ENCODE data around the gene STC2. TPM values are rescaled to one million over a fixed set of nuclear protein-coding genes. Genes with fewer than 3 reads are reported as not detected.
A peak's percentile ranks its signal among the peaks of the same experiment; 100 is the strongest.

Gene STC2
- total and polyA plus RNA-seq, 7 donors, result 2.1 to 25.7 (median 9.2) TPM

DNA sequence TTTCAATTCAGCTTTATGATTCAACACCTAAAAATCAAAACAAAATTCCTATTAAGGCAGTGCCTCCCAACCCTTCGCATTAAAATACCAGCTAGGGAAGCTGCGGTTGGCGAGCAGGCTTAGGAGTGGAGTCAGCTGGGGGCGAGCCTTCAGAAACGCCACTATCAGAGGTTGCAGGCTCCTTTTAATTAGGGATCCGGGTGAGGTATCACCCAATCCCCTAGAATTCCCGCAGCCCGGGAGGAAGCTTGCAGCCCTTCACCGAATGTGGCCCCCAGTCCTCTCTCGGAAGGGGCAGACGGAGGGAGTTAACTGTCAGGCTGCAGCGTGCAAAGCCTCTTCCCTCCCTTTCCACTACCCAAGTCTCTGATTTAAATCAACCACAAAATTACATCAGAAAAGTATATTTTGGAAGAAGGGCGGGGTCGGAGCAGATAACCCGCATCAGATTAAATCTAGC is 1.7 kb downstream of the STC2 start:
- WGBS, 3 donors, result 73 to 78% (median 76%) methylated on average over 15 of the region's 15 CpGs
- H3K4me1 ChIP-seq, result peaks cover 30% of the 10 kb centered on the region
- TF ChIP-seq, protein P1, sequence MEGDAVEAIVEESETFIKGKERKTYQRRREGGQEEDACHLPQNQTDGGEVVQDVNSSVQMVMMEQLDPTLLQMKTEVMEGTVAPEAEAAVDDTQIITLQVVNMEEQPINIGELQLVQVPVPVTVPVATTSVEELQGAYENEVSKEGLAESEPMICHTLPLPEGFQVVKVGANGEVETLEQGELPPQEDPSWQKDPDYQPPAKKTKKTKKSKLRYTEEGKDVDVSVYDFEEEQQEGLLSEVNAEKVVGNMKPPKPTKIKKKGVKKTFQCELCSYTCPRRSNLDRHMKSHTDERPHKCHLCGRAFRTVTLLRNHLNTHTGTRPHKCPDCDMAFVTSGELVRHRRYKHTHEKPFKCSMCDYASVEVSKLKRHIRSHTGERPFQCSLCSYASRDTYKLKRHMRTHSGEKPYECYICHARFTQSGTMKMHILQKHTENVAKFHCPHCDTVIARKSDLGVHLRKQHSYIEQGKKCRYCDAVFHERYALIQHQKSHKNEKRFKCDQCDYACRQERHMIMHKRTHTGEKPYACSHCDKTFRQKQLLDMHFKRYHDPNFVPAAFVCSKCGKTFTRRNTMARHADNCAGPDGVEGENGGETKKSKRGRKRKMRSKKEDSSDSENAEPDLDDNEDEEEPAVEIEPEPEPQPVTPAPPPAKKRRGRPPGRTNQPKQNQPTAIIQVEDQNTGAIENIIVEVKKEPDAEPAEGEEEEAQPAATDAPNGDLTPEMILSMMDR (IDR thresholded peaks at IDR 0.05), result no peak
- H3K36me3 ChIP-seq (ENCODE audit: insufficient read depth in 1 of 2, low read depth in 1 of 2), result peaks cover 0 to 28% of the 10 kb centered on the region in 2 donors
- ATAC-seq, result no peak
- intact Hi-C loops (cut with DNase I), result loop anchor here in 1 of 2 donors (5.0 kb wide), 1 partner anchor 171 kb away; no protein-coding TSS in a partner anchor
- peak overlapping the region; percentile 72 for H3K4me3 ChIP-seq
- H3K9me3 ChIP-seq, result no peaks in the 10 kb centered on the region
- H3K27me3 ChIP-seq (ENCODE audit: insufficient read depth in 3 of 3, low read length in 2 of 3), result peaks cover 0 to 18% (median 0%) of the 10 kb centered on the region in 3 donors
- no peak overlapping the region for H3K27ac ChIP-seq
- no peak for DNase-seq

DNA sequence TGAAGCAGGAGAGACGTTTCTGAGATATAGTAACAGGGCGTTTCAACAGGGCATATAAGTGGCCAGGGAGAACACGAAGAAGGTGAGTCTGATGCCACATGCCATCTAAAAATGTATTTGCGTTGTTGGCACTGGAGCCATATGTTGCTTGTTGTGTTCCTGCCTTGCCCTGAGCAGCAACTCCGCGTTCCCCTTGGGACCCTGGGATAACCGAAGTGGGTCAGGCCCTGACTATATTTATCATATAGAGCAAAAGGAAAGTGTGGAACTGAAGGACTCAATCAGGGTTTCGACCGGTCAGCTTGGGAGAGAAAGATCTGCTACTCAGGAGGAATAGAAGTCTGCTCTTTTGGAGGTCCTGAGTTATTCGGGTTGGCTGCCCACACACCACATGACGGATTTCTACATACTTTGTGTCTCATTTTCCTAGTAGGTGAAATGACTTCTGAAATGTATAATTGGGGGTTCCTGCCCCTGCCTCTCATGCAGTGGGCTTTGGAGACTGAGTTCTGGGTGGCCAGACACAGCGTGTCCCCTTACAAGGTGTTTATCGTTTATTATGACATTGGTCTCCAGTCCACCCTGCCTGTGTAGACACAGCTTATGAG is 3.0 kb downstream of the STC2 start:
- Histone ChIP-seq H3K27me3 (ENCODE audit: insufficient read depth in 3 of 3, low read length in 2 of 3) (peaks cover 0 to 18% (median 0%) of the 10 kb centered on the region in 3 donors), H3K27ac (no peak overlapping the region), H3K9me3 (no peaks in the 10 kb centered on the region), H3K36me3 (ENCODE audit: insufficient read depth in 1 of 2, low read depth in 1 of 2) (peaks cover 5 to 33% of the 10 kb centered on the region in 2 donors), H3K4me1 (peaks cover 30% of the 10 kb centered on the region), H3K4me3 (no peak overlapping the region)
- no peak for ATAC-seq
- TF ChIP-seq, protein P1 (IDR thresholded peaks at IDR 0.05), result no peak
- DNase-seq, result no peak
- intact Hi-C loops (cut with DNase I), result loop anchor here in 1 of 2 donors (5.0 kb wide), 1 partner anchor 172 kb away; no protein-coding TSS in a partner anchor
- 82 to 86% (median 84%) methylated on average over 13 of the region's 13 CpGs for whole genome bisulfite sequencing, 3 donors

DNA sequence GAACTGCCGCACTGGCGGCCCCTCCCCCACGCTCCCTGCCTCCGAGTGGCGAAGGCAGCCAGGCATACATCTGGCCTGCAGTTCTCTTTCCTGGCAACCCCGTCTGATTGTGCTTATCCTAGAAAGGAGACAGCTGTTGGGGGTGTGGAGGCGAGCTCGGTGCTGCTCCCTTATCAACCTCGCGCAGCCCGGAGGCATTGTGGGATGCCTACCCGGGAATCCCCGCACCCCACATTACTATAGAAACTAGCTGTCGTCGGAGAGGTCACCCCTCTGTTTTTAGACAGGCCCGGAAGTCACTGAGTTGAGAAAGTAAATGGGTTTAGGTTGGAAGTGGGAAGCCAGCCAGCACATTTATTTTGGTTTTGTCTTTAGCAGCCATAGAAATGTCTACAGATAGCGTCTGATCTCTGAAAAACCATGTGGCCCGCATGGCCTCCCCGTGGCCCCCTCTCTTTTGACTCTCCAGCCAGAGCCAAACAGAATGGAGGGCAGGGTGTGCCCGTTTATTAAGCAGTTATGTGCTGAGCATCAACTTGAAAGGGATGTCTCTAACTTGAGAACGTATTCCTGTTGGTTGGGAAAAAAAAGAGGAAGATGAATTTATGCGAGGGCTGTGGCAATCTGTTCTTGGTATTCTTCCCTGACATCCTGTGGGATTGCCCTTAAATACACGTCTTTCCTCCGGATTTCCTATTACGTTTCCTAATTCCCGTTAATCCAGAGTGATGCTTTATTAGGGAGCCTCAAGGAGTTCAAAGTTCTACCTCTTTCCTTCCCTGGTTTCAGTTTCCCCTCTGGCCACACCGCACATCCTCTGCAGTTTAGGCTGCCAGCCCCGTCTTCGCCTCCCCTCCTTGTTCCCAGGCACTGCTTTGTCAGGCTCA is 3.9 kb downstream of the STC2 start:
- intact Hi-C loops (cut with DNase I), result loop anchor here in 1 of 2 donors (5.0 kb wide), 1 partner anchor 173 kb away; no protein-coding TSS in a partner anchor
- TF ChIP-seq, protein P1 (IDR thresholded peaks at IDR 0.05), result no peak
- Histone ChIP-seq H3K27ac (no peak overlapping the region), H3K9me3 (no peaks in the 10 kb centered on the region), H3K4me1 (peaks cover 28% of the 10 kb centered on the region), H3K4me3 (peak overlapping the region; percentile 30), H3K27me3 (ENCODE audit: insufficient read depth in 3 of 3, low read length in 2 of 3) (peaks cover 0 to 18% (median 0%) of the 10 kb centered on the region in 3 donors), H3K36me3 (ENCODE audit: insufficient read depth in 1 of 2, low read depth in 1 of 2) (peaks cover 5 to 41% of the 10 kb centered on the region in 2 donors)
- ATAC-seq (no peak), DNase-seq (peak; percentile 58 to 66)
- 41 to 48% (median 46%) methylated on average over 29 of the region's 29 CpGs for WGBS, 3 donors

DNA sequence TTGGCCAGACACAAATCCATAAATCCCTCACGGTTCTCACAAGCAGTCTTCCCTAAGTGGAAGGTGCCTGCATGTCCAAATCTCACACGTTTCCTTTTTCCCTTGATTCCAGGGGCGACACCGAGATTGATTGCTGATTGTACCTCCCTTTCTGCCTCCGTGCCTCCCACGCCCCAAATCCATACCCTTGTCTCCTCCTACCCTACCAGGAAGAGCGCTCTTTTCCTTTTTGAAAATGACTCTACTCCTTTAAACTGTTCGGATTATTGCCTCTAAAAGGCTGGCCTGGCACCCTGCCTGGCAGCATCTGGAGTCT is 4.5 kb downstream of the STC2 start:
- Histone ChIP-seq H3K9me3 (no peaks in the 10 kb centered on the region), H3K4me1 (peaks cover 22% of the 10 kb centered on the region), H3K27ac (no peak overlapping the region), H3K27me3 (ENCODE audit: insufficient read depth in 3 of 3, low read length in 2 of 3) (peaks cover 0 to 18% (median 0%) of the 10 kb centered on the region in 3 donors), H3K36me3 (ENCODE audit: insufficient read depth in 1 of 2, low read depth in 1 of 2) (peaks cover 5 to 46% of the 10 kb centered on the region in 2 donors), H3K4me3 (peak overlapping the region; percentile 30)
- WGBS, 3 donors, result 52 to 54% (median 53%) methylated on average over 8 of the region's 8 CpGs
- ATAC-seq, result no peak
- intact Hi-C loops (cut with DNase I), result no loop called here
- TF ChIP-seq, protein P1 (IDR thresholded peaks at IDR 0.05), result no peak
- DNase-seq, result no peak
